Left lung (tissue), 10 donors: ENCODE data around the gene DERL2. TPM values are rescaled to one million over a fixed set of nuclear protein-coding genes. Genes with fewer than 3 reads are reported as not detected.

Experiments
- ATAC-seq: fragments of 200-7000 bp; cut with Tn5 transposase; one replicate; pipeline ENCODE4 v1.9.1; 2020; ENCODE audit warnings: moderate library complexity
- DNase-seq, 4 donors: peaks; one replicate each; pipeline ENCODE4 v3.0.0-alpha.2; 2013 to 2020
- H3K27ac ChIP-seq, 2 donors: fragments of 200-600 bp; sonication (generic) in 1 of 2; one replicate each; pipeline versions ENCODE4 v1.5.0 to v1.8.0; 2020 to 2021
- H3K27me3 ChIP-seq, 2 donors: fragments of 200-600 bp; sonication (generic) in 1 of 2; one replicate each; pipeline versions ENCODE4 v1.5.0 to v1.8.0; 2020 to 2021
- H3K36me3 ChIP-seq, 2 donors: fragments of 200-600 bp; sonication (generic) in 1 of 2; one replicate each; pipeline versions ENCODE4 v1.5.0 to v1.8.0; 2020 to 2021
- H3K4me1 ChIP-seq, 2 donors: fragments of 200-600 bp; one replicate each; pipeline ENCODE4 v1.8.0; 2021
- H3K4me3 ChIP-seq, 2 donors: fragments of 200-600 bp; sonication (generic) in 1 of 2; one replicate each; pipeline versions ENCODE4 v1.5.0 to v1.8.0; 2020 to 2021; ENCODE audit warnings: mild to moderate bottlenecking in 1 of 2
- H3K9me3 ChIP-seq, 2 donors: fragments of 200-600 bp; sonication (generic) in 1 of 2; one replicate each; pipeline versions ENCODE4 v1.5.0 to v1.8.0; 2020 to 2021
- intact Hi-C, 2 donors: fragments of 100-400 bp; cut with DNase I; formaldehyde crosslinking; loops; one replicate each; pipeline versions ENCODE4 v1.11.2 to v1.14.2; 2022
- polyA plus RNA-seq, 6 donors: library from polyadenylated mRNA; unstranded; fragments of 120-200 nt; gene quantifications; one replicate each; pipeline ENCODE4 v1.2.1, GENCODE V29; 2013; ENCODE audit not compliant: insufficient read length in 6 of 6
- total RNA-seq, 2 donors: library from RNA; stranded (reverse); fragmentation: NEBNext Ultra II Directional; extraction: Animal tissue kit (Norgen Biotek cat#: 25700); gene quantifications; one replicate each; pipeline ENCODE4 v1.2.1, GENCODE V29; 2021
- TF ChIP-seq, protein P1 (sequence below), 2 donors: fragments of 200-600 bp; sonication (generic) in 1 of 2; IDR thresholded peaks; one replicate each; pipeline versions ENCODE4 v1.5.0 to v1.8.0; 2021; ENCODE audit warnings: antibody characterized with exemption in 2 of 2
- donor health status: DM: no; HTN: yes; CAD: no.
- donor health status: DM: no; HTN: no; CAD: no.

Gene DERL2
- total and polyA plus RNA-seq, 8 donors, result 59.8 to 79.1 (median 68.0) TPM

- H3K9me3 ChIP-seq, result no peaks in the 10 kb centered on the region
- no peak overlapping the region for H3K4me3 ChIP-seq
- no peak for DNase-seq
- TF ChIP-seq, protein P1, sequence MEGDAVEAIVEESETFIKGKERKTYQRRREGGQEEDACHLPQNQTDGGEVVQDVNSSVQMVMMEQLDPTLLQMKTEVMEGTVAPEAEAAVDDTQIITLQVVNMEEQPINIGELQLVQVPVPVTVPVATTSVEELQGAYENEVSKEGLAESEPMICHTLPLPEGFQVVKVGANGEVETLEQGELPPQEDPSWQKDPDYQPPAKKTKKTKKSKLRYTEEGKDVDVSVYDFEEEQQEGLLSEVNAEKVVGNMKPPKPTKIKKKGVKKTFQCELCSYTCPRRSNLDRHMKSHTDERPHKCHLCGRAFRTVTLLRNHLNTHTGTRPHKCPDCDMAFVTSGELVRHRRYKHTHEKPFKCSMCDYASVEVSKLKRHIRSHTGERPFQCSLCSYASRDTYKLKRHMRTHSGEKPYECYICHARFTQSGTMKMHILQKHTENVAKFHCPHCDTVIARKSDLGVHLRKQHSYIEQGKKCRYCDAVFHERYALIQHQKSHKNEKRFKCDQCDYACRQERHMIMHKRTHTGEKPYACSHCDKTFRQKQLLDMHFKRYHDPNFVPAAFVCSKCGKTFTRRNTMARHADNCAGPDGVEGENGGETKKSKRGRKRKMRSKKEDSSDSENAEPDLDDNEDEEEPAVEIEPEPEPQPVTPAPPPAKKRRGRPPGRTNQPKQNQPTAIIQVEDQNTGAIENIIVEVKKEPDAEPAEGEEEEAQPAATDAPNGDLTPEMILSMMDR (IDR thresholded peaks at IDR 0.05), result no peak
- no peak for ATAC-seq
- H3K27ac ChIP-seq, result no peak overlapping the region
- H3K27me3 ChIP-seq, result no peaks in the 10 kb centered on the region
- intact Hi-C loops, result no loop called here
- peaks cover 0 to 11% of the 10 kb centered on the region in 2 donors for H3K4me1 ChIP-seq
- H3K36me3 ChIP-seq, result peaks cover 0 to 100% of the 10 kb centered on the region in 2 donors
Observed at GRCh38 chr17:5478992-5479391, 7.0 kb downstream of the DERL2 start.

GRCh38 chr17:5473906-5474305 is 12.1 kb downstream of the DERL2 start:
- H3K9me3 ChIP-seq, result no peaks in the 10 kb centered on the region
- TF ChIP-seq, protein P1 (IDR thresholded peaks at IDR 0.05), result no peak
- peaks cover 0 to 72% of the 10 kb centered on the region in 2 donors for H3K36me3 ChIP-seq
- no peak overlapping the region for H3K27ac ChIP-seq
- H3K27me3 ChIP-seq, result no peaks in the 10 kb centered on the region
- intact Hi-C loops, result no loop called here
- no peak for ATAC-seq
- peaks cover 0 to 7% of the 10 kb centered on the region in 2 donors for H3K4me1 ChIP-seq
- H3K4me3 ChIP-seq, result no peak overlapping the region
- DNase-seq, result no peak

DNA sequence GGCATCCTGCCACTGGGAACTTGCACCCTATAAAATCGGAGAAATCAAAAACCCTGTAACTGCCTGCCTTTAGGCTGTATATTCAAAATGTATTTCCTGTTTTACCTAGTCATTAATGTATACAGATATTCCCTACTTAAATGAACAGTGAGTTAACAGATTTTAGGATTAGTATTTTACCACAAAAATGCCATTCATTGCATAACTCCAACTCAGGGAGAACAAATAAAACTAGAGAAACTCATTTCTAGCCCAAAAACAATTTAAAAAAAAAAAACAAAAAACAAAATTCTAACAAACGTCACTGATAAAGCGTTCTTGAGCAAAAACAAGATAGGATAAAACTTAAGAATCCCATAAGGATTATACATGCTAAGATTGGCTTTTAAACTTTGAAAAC is 13.5 kb downstream of the DERL2 start:
- TF ChIP-seq, protein P1 (IDR thresholded peaks at IDR 0.05), result no peak
- Histone ChIP-seq H3K9me3 (no peaks in the 10 kb centered on the region), H3K4me3 (no peak overlapping the region), H3K36me3 (peaks cover 0 to 58% of the 10 kb centered on the region in 2 donors), H3K4me1 (peaks cover 3 to 16% of the 10 kb centered on the region in 2 donors), H3K27ac (no peak overlapping the region), H3K27me3 (no peaks in the 10 kb centered on the region)
- no peak for ATAC-seq
- intact Hi-C loops, result no loop called here
- no peak for DNase-seq

DNA sequence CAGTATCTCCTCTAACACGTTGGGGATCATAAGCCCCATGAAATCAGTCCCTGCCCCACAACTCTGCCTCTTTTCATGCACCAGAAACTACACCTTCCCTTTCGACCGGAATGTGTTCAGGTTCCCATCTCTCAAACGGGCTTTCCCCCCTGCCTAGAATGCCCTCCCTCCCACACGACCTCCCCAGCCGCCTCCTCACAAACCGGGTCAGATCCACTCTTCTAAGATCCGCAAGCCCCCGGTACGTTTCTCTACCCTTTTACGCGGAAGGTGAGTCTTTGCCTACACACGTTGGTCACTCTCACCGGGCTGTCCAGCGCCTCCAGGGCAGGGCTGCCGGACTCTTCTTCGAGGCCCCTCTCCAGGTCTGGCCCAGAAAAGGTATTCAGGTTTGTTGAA is 17.9 kb downstream of the DERL2 start:
- TF ChIP-seq, protein P1 (IDR thresholded peaks at IDR 0.05), result no peak
- Histone ChIP-seq H3K27ac (peak overlapping the region in 1 of 2 donors; percentile 79), H3K27me3 (no peaks in the 10 kb centered on the region), H3K4me1 (peaks cover 3 to 31% of the 10 kb centered on the region in 2 donors), H3K9me3 (no peaks in the 10 kb centered on the region), H3K36me3 (peaks cover 0 to 13% of the 10 kb centered on the region in 2 donors), H3K4me3 (peak overlapping the region; percentile 99 to 100)
- DNase-seq (no peak), ATAC-seq (peak; percentile 42)
- intact Hi-C loops, result no loop called here

- Histone ChIP-seq H3K36me3 (peaks cover 0 to 10% of the 10 kb centered on the region in 2 donors), H3K9me3 (no peaks in the 10 kb centered on the region), H3K4me1 (peaks cover 3 to 38% of the 10 kb centered on the region in 2 donors), H3K27me3 (no peaks in the 10 kb centered on the region), H3K4me3 (peak overlapping the region; percentile 99 to 100), H3K27ac (no peak overlapping the region)
- no peak for ATAC-seq
- no peak for DNase-seq
- TF ChIP-seq, protein P1 (IDR thresholded peaks at IDR 0.05), result no peak
- intact Hi-C loops, result no loop called here
Observed at GRCh38 chr17:5467416-5467815, 18.6 kb downstream of the DERL2 start.
